Measurements from ENCODE around the gene EIF2S1.

Gene EIF2S1

GRCh38 chr14:67372833-67373232 lies 12.7 kb downstream of the EIF2S1 start:
- TF ChIP-seq CTCF (IDR thresholded peaks at IDR 0.05; ENCODE audit: control insufficient read depth, insufficient read depth, low read depth, low read length, missing control alignments), result no peak
- no peak overlapping the region for H3K4me3 ChIP-seq (ENCODE audit: control insufficient read depth, low read depth, low read length)
- no peak for DNase-seq (ENCODE audit: low read depth)

GRCh38 chr14:67373347-67373746 lies 13.2 kb downstream of the EIF2S1 start:
- no peak for DNase-seq (ENCODE audit: low read depth)
- no peak for TF ChIP-seq CTCF (IDR thresholded peaks at IDR 0.05; ENCODE audit: control insufficient read depth, insufficient read depth, low read depth, low read length, missing control alignments)
- H3K4me3 ChIP-seq (ENCODE audit: control insufficient read depth, low read depth, low read length), result no peak overlapping the region

- no peak for DNase-seq (ENCODE audit: low read depth)
- no peak overlapping the region for H3K4me3 ChIP-seq (ENCODE audit: control insufficient read depth, low read depth, low read length)
- no peak for TF ChIP-seq CTCF (IDR thresholded peaks at IDR 0.05; ENCODE audit: control insufficient read depth, insufficient read depth, low read depth, low read length, missing control alignments)
Observed at GRCh38 chr14:67377916-67378315, 17.8 kb downstream of the EIF2S1 start.

GRCh38 chr14:67385120-67385519 lies 25.0 kb downstream of the EIF2S1 start:
- no peak for TF ChIP-seq CTCF (IDR thresholded peaks at IDR 0.05; ENCODE audit: control insufficient read depth, insufficient read depth, low read depth, low read length, missing control alignments)
- no peak overlapping the region for H3K4me3 ChIP-seq (ENCODE audit: control insufficient read depth, low read depth, low read length)
- DNase-seq (ENCODE audit: low read depth), result no peak

- no peak for DNase-seq (ENCODE audit: low read depth)
- TF ChIP-seq CTCF (IDR thresholded peaks at IDR 0.05; ENCODE audit: control insufficient read depth, insufficient read depth, low read depth, low read length, missing control alignments), result no peak
Observed at GRCh38 chr14:67385618-67386017, 25.5 kb downstream of the EIF2S1 start.

GRCh38 chr14:67387195-67387594 lies 27.1 kb downstream of the EIF2S1 start:
- no peak for TF ChIP-seq CTCF (IDR thresholded peaks at IDR 0.05; ENCODE audit: control insufficient read depth, insufficient read depth, low read depth, low read length, missing control alignments)
- H3K4me3 ChIP-seq (ENCODE audit: control insufficient read depth, low read depth, low read length), result no peak overlapping the region
- no peak for DNase-seq (ENCODE audit: low read depth)

More at GRCh38 chr14:67385618-67386017, 25.5 kb downstream of the EIF2S1 start:
- H3K4me3 ChIP-seq (ENCODE audit: control insufficient read depth, low read depth, low read length), result no peak overlapping the region

- DNase-seq (ENCODE audit: low read depth), result no peak
- no peak for TF ChIP-seq CTCF (IDR thresholded peaks at IDR 0.05; ENCODE audit: control insufficient read depth, insufficient read depth, low read depth, low read length, missing control alignments)
Observed at GRCh38 chr14:67389275-67389674, 29.1 kb downstream of the EIF2S1 start.

More at GRCh38 chr14:67389275-67389674, 29.1 kb downstream of the EIF2S1 start:
- no peak overlapping the region for H3K4me3 ChIP-seq (ENCODE audit: control insufficient read depth, low read depth, low read length)

Data from AG09309 (cell line).